Heart right ventricle (tissue), 16 donors: ENCODE measurements around the gene RRM2. TPM values are rescaled to one million over a fixed set of nuclear protein-coding genes. Genes with fewer than 3 reads are reported as not detected.
A peak's percentile ranks its signal among the peaks of the same experiment; 100 is the strongest.
"Not testable (repeated sequence)": the region's sequence is repeated elsewhere in the genome, so short reads cannot be mapped to it uniquely, and the experiment has no call there.

Source experiments
- ATAC-seq, 8 donors: fragments of 200-7000 bp; cut with Tn5 transposase; one replicate each; pipeline ENCODE4 v1.9.1; 2020; ENCODE audit warnings: mild to moderate bottlenecking in 8 of 8, moderate library complexity in 8 of 8, moderate number of reproducible peaks in 1 of 8
- DNase-seq, 2 donors: peaks; one replicate each; pipeline ENCODE4 v3.0.0-alpha.2; 2020
- H3K27ac ChIP-seq, 10 donors: fragments of 200-600 bp; sonication (generic) in 2 of 10; one replicate each; pipeline versions ENCODE4 v1.5.0 to v1.8.0; 2020 to 2022; ENCODE audit warnings: mild to moderate bottlenecking in 3 of 10
- H3K27me3 ChIP-seq, 7 donors: fragments of 200-600 bp; one replicate each; pipeline ENCODE4 v1.8.0; 2021 to 2022; ENCODE audit warnings: mild to moderate bottlenecking in 2 of 7
- H3K36me3 ChIP-seq, 9 donors: fragments of 200-600 bp; sonication (generic) in 1 of 9; one replicate each; pipeline versions ENCODE4 v1.5.0 to v1.8.0; 2020 to 2022; ENCODE audit warnings: mild to moderate bottlenecking in 2 of 9
- H3K4me1 ChIP-seq, 9 donors: fragments of 200-600 bp; sonication (generic) in 1 of 9; one replicate each; pipeline versions ENCODE4 v1.5.0 to v1.8.0; 2020 to 2022; ENCODE audit warnings: mild to moderate bottlenecking in 4 of 9
- H3K4me3 ChIP-seq, 10 donors: fragments of 200-600 bp; sonication (generic) in 2 of 10; one replicate each; pipeline versions ENCODE4 v1.5.0 to v1.8.0; 2020 to 2022; ENCODE audit warnings: mild to moderate bottlenecking in 7 of 10, moderate library complexity in 2 of 10
- H3K9me3 ChIP-seq, 11 donors: fragments of 200-600 bp in 10 of 11; sonication (generic) in 2 of 11; one replicate each; pipeline versions ENCODE4 v1.5.0 to v1.8.0; 2013 to 2022; ENCODE audit warnings: mild to moderate bottlenecking in 2 of 11, control low read depth in 1 of 11, moderate library complexity in 1 of 11
- CTCF ChIP-seq, 9 donors: fragments of 200-600 bp; sonication (generic) in 2 of 9; IDR thresholded peaks; one replicate each; pipeline versions ENCODE4 v1.5.0 to v1.8.0; 2021 to 2022; ENCODE audit warnings: antibody characterized with exemption in 9 of 9, mild to moderate bottlenecking in 5 of 9, moderate library complexity in 1 of 9
- WGBS, 2 donors: extraction: QIAGEN DNeasy Blood & Tissue Kit; methylation state at CpG; one replicate each; pipeline ENCODE4 v1.1.7; 2013; ENCODE audit warnings: inconsistent platforms in 1 of 2; 5-methylcytosine and 5-hydroxymethylcytosine counted together
- intact Hi-C, 10 donors: fragments of 100-400 bp; cut with DNase I; formaldehyde crosslinking; loops; one replicate each; pipeline versions ENCODE4 v1.11.1 to v1.14.2; 2022
- polyA plus RNA-seq, 2 donors: library from polyadenylated mRNA; stranded (reverse); fragments of 200-250 nt; gene quantifications; one replicate each; pipeline ENCODE4 v1.2.3, GENCODE V29; 2013
- total RNA-seq, 10 donors: library from RNA; stranded (reverse); fragmentation: NEBNext Ultra II Directional in 3 of 10; extraction: Animal tissue kit (Norgen Biotek cat#: 25700) in 3 of 10; gene quantifications; one replicate each; pipeline versions ENCODE4 v1.2.1 to v1.2.4, GENCODE V29; 2021 to 2023
- donor health status: Arrhythmogenic right ventricular cardiomyopathy.
- donor health status: ischemic (EF 13 %, LVEDD 7.1; RV severe dilation, severe dysfunction).
- donor health status: healthy with polysubstance abuse.
- donor health status: DM: no; HTN: yes; CAD: no.
- donor health status: DM: no; HTN: no; CAD: no.
- donor health status: ischemic (EF 25% LVEDD 6.9; RV normal size, moderate dysfunction).
- donor health status: ischemic (EF 25% LVEDD 5.7; RV mildly dilated, moderate dysfunction).
- donor health status: healthy.
- donor health status: DM: yes; HTN: yes; CAD: no.
- donor health status: Ischemic cardiomyopathy.
- donor health status: ischemic (EF 35%, LVEDD 5.7; RV mildly dilated, moderate dysfunction).
- donor health status: nonischemic (EF 11% LVEDD 7.7; RV severe dilation, severe dysfunction).
- donor health status: DM: yes; HTN: yes; CAD: no.
- donor health status: PGD.
- donor health status: ischemic (EF 29% LVEDD 5.4; RV normal size, mild dysfunction).
- donor health status: nonischemic (EF 23%, LVEDD 6.1; RV moderate dilation, normal function).

The RRM2 gene
- total and polyA plus RNA-seq, 12 donors = 0.08 to 18.7 (median 0.85) TPM

- peaks cover 0 to 14% (median 6%) of the 10 kb centered on the region in 9 donors for H3K4me1 ChIP-seq
- 76 to 77% methylated on average over 4 of the region's 4 CpGs for WGBS, 2 donors
- no peak for TF ChIP-seq CTCF (IDR thresholded peaks at IDR 0.05)
- intact Hi-C loops = no loop called here
- no peak for ATAC-seq
- H3K9me3 ChIP-seq = no peaks in the 10 kb centered on the region
- no peak overlapping the region for H3K4me3 ChIP-seq
- no peak for DNase-seq
- H3K27ac ChIP-seq = no peak overlapping the region
- H3K27me3 ChIP-seq = peaks cover 0 to 74% (median 53%) of the 10 kb centered on the region in 7 donors
- no peaks in the 10 kb centered on the region for H3K36me3 ChIP-seq
Observed at GRCh38 chr2:10086950-10087349, 35.6 kb upstream of the RRM2 start.

- Histone ChIP-seq H3K4me3 (no peak overlapping the region), H3K27me3 (peaks cover 0 to 73% (median 52%) of the 10 kb centered on the region in 7 donors), H3K9me3 (no peaks in the 10 kb centered on the region), H3K36me3 (no peaks in the 10 kb centered on the region), H3K27ac (no peak overlapping the region), H3K4me1 (peaks cover 0 to 14% (median 6%) of the 10 kb centered on the region in 9 donors)
- intact Hi-C loops = no loop called here
- DNase-seq = no peak
- no peak for TF ChIP-seq CTCF (IDR thresholded peaks at IDR 0.05)
- no peak for ATAC-seq
- WGBS, 2 donors = 60 to 61% methylated on average over 8 of the region's 8 CpGs
Observed at GRCh38 chr2:10087360-10087759, 35.2 kb upstream of the RRM2 start.

GRCh38 chr2:10089565-10090190 lies 32.9 kb upstream of the RRM2 start:
- no peak for TF ChIP-seq CTCF (IDR thresholded peaks at IDR 0.05)
- Histone ChIP-seq H3K36me3 (no peaks in the 10 kb centered on the region), H3K9me3 (no peaks in the 10 kb centered on the region), H3K4me3 (no peak overlapping the region), H3K27ac (no peak overlapping the region), H3K27me3 (peaks cover 0 to 75% (median 48%) of the 10 kb centered on the region in 7 donors), H3K4me1 (peaks cover 0 to 8% (median 5%) of the 10 kb centered on the region in 9 donors)
- no peak for DNase-seq
- no peak for ATAC-seq
- 46 to 67% methylated on average over 5 of the region's 5 CpGs for WGBS, 2 donors
- intact Hi-C loops = no loop called here

- Histone ChIP-seq H3K4me3 (peak overlapping the region in 9 of 10 donors; percentile 18 to 56 (median 32)), H3K27ac (no peak overlapping the region), H3K9me3 (no peaks in the 10 kb centered on the region), H3K4me1 (peaks cover 0 to 8% (median 5%) of the 10 kb centered on the region in 9 donors), H3K36me3 (no peaks in the 10 kb centered on the region), H3K27me3 (peaks cover 0 to 64% (median 48%) of the 10 kb centered on the region in 7 donors)
- ATAC-seq (peak in 6 of 8 donors; percentile 28 to 73 (median 48)), DNase-seq (peak in 1 of 2 donors; percentile 25)
- WGBS, 2 donors = 17 to 22% methylated on average over 52 of the region's 52 CpGs
- no peak for TF ChIP-seq CTCF (IDR thresholded peaks at IDR 0.05)
- intact Hi-C loops = no loop called here
Observed at GRCh38 chr2:10091182-10091888, 31.2 kb upstream of the RRM2 start.

GRCh38 chr2:10091889-10092244 lies 30.7 kb upstream of the RRM2 start:
- H3K36me3 ChIP-seq, ATAC-seq, H3K9me3 ChIP-seq, H3K4me1 ChIP-seq, intact Hi-C loops, H3K27ac ChIP-seq, DNase-seq: not testable (repeated sequence)
- Histone ChIP-seq H3K4me3 (peak overlapping the region in 6 of 10 donors; percentile 28 to 56 (median 38)), H3K27me3 (peaks cover 0 to 64% (median 48%) of the 10 kb centered on the region in 7 donors)
- WGBS, 2 donors = 94 to 97% methylated on average over 2 of the region's 2 CpGs
